ENCODE data around the gene PSME1.
"Not testable (repeated sequence)": the region's sequence is repeated elsewhere in the genome, so short reads cannot be mapped to it uniquely, and the experiment has no call there.

PSME1 gene

DNA sequence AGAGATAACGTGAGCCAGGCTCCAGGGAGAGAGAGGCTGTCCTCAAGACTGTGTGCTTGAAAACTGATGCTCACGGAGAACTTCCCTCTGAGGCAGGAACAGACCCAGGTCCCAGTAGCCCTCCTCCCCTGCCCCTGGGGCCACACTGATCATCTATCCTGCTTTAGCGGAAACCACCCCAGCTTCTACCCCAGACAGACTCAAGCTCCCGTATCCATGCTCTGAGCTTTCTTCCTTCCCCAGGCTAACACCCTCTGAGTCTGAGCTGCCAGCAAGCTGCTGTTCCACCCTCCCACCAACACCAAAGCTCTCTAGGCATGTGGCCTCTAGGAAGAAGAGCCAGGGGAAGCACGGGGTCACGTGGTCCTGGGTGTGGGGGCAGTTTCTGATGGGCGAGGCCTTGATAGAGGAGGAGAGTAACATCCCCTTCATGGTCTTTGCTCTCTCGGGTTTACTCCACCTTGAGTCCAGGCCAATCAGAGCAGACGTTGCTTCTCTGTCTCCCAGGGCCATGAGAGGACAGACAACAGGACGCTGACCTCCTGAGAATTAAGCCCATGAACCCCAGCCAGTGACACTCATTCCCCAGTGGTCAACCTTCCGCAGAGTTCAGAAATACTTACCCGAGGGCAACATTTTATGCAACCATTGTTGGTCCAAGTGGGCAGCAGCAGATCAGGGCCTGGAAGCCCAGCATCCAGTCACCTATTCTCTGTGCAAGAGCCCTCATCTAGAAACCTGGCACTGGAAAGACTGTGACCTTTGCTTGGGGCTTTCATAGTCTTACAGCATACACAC is 40.5 kb upstream of the PSME1 start:
- peak overlapping the region; percentile 88 for H3K27ac ChIP-seq (ENCODE audit: low read depth, low read length)
- H3K9me3 ChIP-seq (ENCODE audit: control insufficient read depth, insufficient read depth, low read length): no peaks in the 10 kb centered on the region
- H3K36me3 ChIP-seq (ENCODE audit: control insufficient read depth, insufficient read depth, low read length): peaks cover 29% of the 10 kb centered on the region
- H3K4me3 ChIP-seq (ENCODE audit: low read depth, low read length): peak overlapping the region; percentile 85
- peak overlapping the region; percentile 89 for H3K9ac ChIP-seq (ENCODE audit: low read depth, low read length)
- H3K4me1 ChIP-seq (ENCODE audit: control insufficient read depth, insufficient read depth, low read length): peaks cover 16% of the 10 kb centered on the region
- no peaks in the 10 kb centered on the region for H3K27me3 ChIP-seq (ENCODE audit: control insufficient read depth, insufficient read depth, low read length)

GRCh38 chr14:24096545-24097181 is 39.3 kb upstream of the PSME1 start:
- Histone ChIP-seq H3K9me3 (ENCODE audit: control insufficient read depth, insufficient read depth, low read length) (no peaks in the 10 kb centered on the region), H3K27ac (ENCODE audit: low read depth, low read length) (no peak overlapping the region), H3K4me1 (ENCODE audit: control insufficient read depth, insufficient read depth, low read length) (peaks cover 16% of the 10 kb centered on the region), H3K9ac (ENCODE audit: low read depth, low read length) (no peak overlapping the region), H3K4me3 (ENCODE audit: low read depth, low read length) (no peak overlapping the region), H3K27me3 (ENCODE audit: control insufficient read depth, insufficient read depth, low read length) (no peaks in the 10 kb centered on the region), H3K36me3 (ENCODE audit: control insufficient read depth, insufficient read depth, low read length) (peaks cover 39% of the 10 kb centered on the region)

DNA sequence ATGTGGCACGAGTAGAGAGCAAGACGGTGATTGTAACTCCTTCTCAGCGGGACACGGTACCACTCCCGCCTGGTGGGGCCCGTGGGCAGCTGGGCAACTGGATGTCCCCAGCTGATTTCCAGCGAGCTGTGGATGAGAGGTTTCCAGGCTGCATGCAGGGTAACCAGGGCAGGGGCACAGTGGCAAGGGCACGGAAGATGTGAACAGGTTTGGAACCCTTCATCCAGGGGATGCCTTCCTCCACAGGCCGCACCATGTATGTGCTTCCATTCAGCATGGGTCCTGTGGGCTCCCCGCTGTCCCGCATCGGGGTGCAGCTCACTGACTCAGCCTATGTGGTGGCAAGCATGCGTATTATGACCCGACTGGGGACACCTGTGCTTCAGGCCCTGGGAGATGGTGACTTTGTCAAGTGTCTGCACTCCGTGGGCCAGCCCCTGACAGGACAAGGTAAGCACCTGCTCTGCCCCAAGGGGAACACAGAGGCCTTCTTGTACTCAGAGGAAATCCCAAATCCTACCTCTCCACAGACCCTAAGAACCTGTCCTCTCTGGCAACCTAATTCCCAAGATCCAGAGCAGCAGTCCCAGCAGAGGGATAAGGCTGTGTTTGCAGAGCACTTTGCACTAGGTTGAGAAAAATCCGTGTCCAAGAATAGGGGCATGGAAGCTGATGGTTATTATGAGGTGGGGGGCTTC is 37.6 kb upstream of the PSME1 start:
- peaks cover 52% of the 10 kb centered on the region for H3K36me3 ChIP-seq (ENCODE audit: control insufficient read depth, insufficient read depth, low read length)
- peaks cover 14% of the 10 kb centered on the region for H3K4me1 ChIP-seq (ENCODE audit: control insufficient read depth, insufficient read depth, low read length)
- no peak overlapping the region for H3K27ac ChIP-seq (ENCODE audit: low read depth, low read length)
- no peak overlapping the region for H3K4me3 ChIP-seq (ENCODE audit: low read depth, low read length)
- no peaks in the 10 kb centered on the region for H3K9me3 ChIP-seq (ENCODE audit: control insufficient read depth, insufficient read depth, low read length)
- no peaks in the 10 kb centered on the region for H3K27me3 ChIP-seq (ENCODE audit: control insufficient read depth, insufficient read depth, low read length)
- H3K9ac ChIP-seq (ENCODE audit: low read depth, low read length): no peak overlapping the region

- H3K27ac ChIP-seq (ENCODE audit: low read depth, low read length): no peak overlapping the region
- H3K27me3 ChIP-seq (ENCODE audit: control insufficient read depth, insufficient read depth, low read length): no peaks in the 10 kb centered on the region
- H3K36me3 ChIP-seq (ENCODE audit: control insufficient read depth, insufficient read depth, low read length): peaks cover 60% of the 10 kb centered on the region
- no peaks in the 10 kb centered on the region; the same call in 1 of the 2 replicates for H3K9me3 ChIP-seq (ENCODE audit: control insufficient read depth, insufficient read depth, low read length)
- peaks cover 10% of the 10 kb centered on the region for H3K4me1 ChIP-seq (ENCODE audit: control insufficient read depth, insufficient read depth, low read length)
- no peak overlapping the region for H3K9ac ChIP-seq (ENCODE audit: low read depth, low read length)
- H3K4me3 ChIP-seq (ENCODE audit: low read depth, low read length): no peak overlapping the region
Measured at GRCh38 chr14:24098927-24099813, 36.8 kb upstream of the PSME1 start.

- H3K9me3 ChIP-seq (ENCODE audit: control insufficient read depth, insufficient read depth, low read length): no peaks in the 10 kb centered on the region; the same call in 1 of the 2 replicates
- H3K27ac ChIP-seq (ENCODE audit: low read depth, low read length): no peak overlapping the region
- H3K4me1 ChIP-seq (ENCODE audit: control insufficient read depth, insufficient read depth, low read length): peaks cover 5% of the 10 kb centered on the region
- H3K9ac ChIP-seq (ENCODE audit: low read depth, low read length): no peak overlapping the region
- no peak overlapping the region for H3K4me3 ChIP-seq (ENCODE audit: low read depth, low read length)
- peaks cover 60% of the 10 kb centered on the region for H3K36me3 ChIP-seq (ENCODE audit: control insufficient read depth, insufficient read depth, low read length)
- H3K27me3 ChIP-seq (ENCODE audit: control insufficient read depth, insufficient read depth, low read length): no peaks in the 10 kb centered on the region
Measured at GRCh38 chr14:24100197-24100981, 35.6 kb upstream of the PSME1 start.

GRCh38 chr14:24100982-24101494 is 35.0 kb upstream of the PSME1 start:
- Histone ChIP-seq H3K36me3 (ENCODE audit: control insufficient read depth, insufficient read depth, low read length) (peaks cover 60% of the 10 kb centered on the region), H3K27ac (ENCODE audit: low read depth, low read length) (no peak overlapping the region), H3K9me3 (ENCODE audit: control insufficient read depth, insufficient read depth, low read length) (no peaks in the 10 kb centered on the region; the same call in 1 of the 2 replicates), H3K9ac (ENCODE audit: low read depth, low read length) (no peak overlapping the region), H3K27me3 (ENCODE audit: control insufficient read depth, insufficient read depth, low read length) (no peaks in the 10 kb centered on the region), H3K4me3 (ENCODE audit: low read depth, low read length) (no peak overlapping the region), H3K4me1 (ENCODE audit: control insufficient read depth, insufficient read depth, low read length) (no peaks in the 10 kb centered on the region)

- Histone ChIP-seq H3K9ac (ENCODE audit: low read depth, low read length) (no peak overlapping the region), H3K36me3 (ENCODE audit: control insufficient read depth, insufficient read depth, low read length) (peaks cover 60% of the 10 kb centered on the region), H3K27ac (ENCODE audit: low read depth, low read length) (no peak overlapping the region), H3K9me3 (ENCODE audit: control insufficient read depth, insufficient read depth, low read length) (no peaks in the 10 kb centered on the region; the same call in 1 of the 2 replicates), H3K4me3 (ENCODE audit: low read depth, low read length) (no peak overlapping the region), H3K27me3 (ENCODE audit: control insufficient read depth, insufficient read depth, low read length) (no peaks in the 10 kb centered on the region), H3K4me1 (ENCODE audit: control insufficient read depth, insufficient read depth, low read length) (no peaks in the 10 kb centered on the region)
Measured at GRCh38 chr14:24102357-24103048, 33.5 kb upstream of the PSME1 start.

GRCh38 chr14:24103451-24103850 is 32.5 kb upstream of the PSME1 start:
- Histone ChIP-seq H3K4me1 (ENCODE audit: control insufficient read depth, insufficient read depth, low read length) (no peaks in the 10 kb centered on the region), H3K9ac (ENCODE audit: low read depth, low read length) (no peak overlapping the region), H3K27me3 (ENCODE audit: control insufficient read depth, insufficient read depth, low read length) (no peaks in the 10 kb centered on the region), H3K4me3 (ENCODE audit: low read depth, low read length) (no peak overlapping the region), H3K36me3 (ENCODE audit: control insufficient read depth, insufficient read depth, low read length) (peaks cover 51% of the 10 kb centered on the region), H3K9me3 (ENCODE audit: control insufficient read depth, insufficient read depth, low read length) (no peaks in the 10 kb centered on the region; the same call in 1 of the 2 replicates), H3K27ac (ENCODE audit: low read depth, low read length) (no peak overlapping the region)

DNA sequence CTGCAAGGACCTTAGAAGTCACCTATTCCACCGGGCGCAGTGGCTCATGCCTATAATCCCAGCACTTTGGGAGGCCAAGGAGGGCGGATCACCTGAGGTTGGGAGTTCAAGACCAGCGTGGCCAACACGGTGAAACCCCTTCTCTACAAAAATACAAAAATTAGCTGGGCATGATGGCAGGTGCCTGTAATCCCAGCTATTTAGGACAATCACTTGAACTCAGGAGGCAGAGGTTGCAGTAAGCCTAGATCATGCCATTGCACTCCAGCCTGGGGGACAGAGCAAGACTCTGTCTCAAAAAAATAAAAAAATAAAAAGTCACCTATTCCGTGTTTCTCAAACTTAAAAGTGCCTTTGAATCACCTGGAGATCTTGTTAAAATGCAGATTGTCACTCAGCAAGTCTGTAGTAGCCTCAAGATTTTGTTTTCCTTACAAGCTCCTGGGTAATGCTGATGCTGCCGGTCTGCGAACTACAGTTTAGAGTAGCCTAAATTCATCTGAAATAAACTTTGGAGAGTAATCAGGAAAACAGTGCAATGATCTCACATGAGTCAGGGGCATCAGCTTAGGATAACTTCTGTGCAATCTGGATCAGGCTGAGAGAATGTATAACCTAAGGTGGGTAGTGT is 30.3 kb upstream of the PSME1 start:
- peaks cover 29% of the 10 kb centered on the region for H3K36me3 ChIP-seq (ENCODE audit: control insufficient read depth, insufficient read depth, low read length)
- H3K4me3 ChIP-seq (ENCODE audit: low read depth, low read length); H3K27ac ChIP-seq (ENCODE audit: low read depth, low read length); H3K9ac ChIP-seq (ENCODE audit: low read depth, low read length); H3K9me3 ChIP-seq (ENCODE audit: control insufficient read depth, insufficient read depth, low read length); H3K4me1 ChIP-seq (ENCODE audit: control insufficient read depth, insufficient read depth, low read length); H3K27me3 ChIP-seq (ENCODE audit: control insufficient read depth, insufficient read depth, low read length): not testable (repeated sequence)

Measured in HUES48 (cell line).